ENCODE data around the gene FXYD1.

FXYD1 gene

GRCh38 chr19:35138305-35138892, at the start of gene FXYD1:
FXYD1 (plus strand) TSS chr19:35138824; CDS start chr19:35140080, 1,256 bp downstream.
- no peak for TF ChIP-seq CTCF (IDR thresholded peaks at IDR 0.05; ENCODE audit: insufficient read depth, low read depth, low read length, missing control alignments)
- no peak within 1 kb of the TSS for H3K4me3 ChIP-seq (ENCODE audit: low read length)

GRCh38 chr19:35089554-35089953, 49.1 kb upstream of the FXYD1 start:
- no peak for DNase-seq (ENCODE audit: low read depth)
- H3K4me3 ChIP-seq (ENCODE audit: low read length) = no peak overlapping the region
- no peak for TF ChIP-seq CTCF (IDR thresholded peaks at IDR 0.05; ENCODE audit: insufficient read depth, low read depth, low read length, missing control alignments)

More at GRCh38 chr19:35138305-35138892, at the start of gene FXYD1:
- no peak for DNase-seq (ENCODE audit: low read depth)

DNA sequence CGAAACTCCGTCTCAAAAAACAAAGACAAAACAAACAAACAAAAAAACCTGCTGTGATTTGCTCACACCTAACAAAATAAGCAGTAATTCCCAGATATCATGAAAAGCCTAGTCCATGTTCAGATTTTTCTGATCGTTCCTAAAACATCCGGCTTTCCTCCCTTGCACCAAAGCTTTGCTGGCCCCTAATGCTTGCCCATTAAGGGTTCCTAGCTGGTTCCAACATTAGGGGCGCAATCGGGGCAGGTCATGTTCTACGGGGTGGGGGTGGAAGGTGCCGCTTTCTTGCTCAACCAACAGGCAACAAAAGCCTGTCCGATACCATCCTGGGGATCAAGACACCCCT, 48.5 kb upstream of the FXYD1 start:
- TF ChIP-seq CTCF (IDR thresholded peaks at IDR 0.05; ENCODE audit: insufficient read depth, low read depth, low read length, missing control alignments) = no peak
- DNase-seq (ENCODE audit: low read depth) = no peak
- H3K4me3 ChIP-seq (ENCODE audit: low read length) = no peak overlapping the region

- peak; percentile 62 for TF ChIP-seq CTCF (IDR thresholded peaks at IDR 0.05; ENCODE audit: insufficient read depth, low read depth, low read length, missing control alignments)
- peak; percentile 68 for DNase-seq (ENCODE audit: low read depth)
- no peak overlapping the region for H3K4me3 ChIP-seq (ENCODE audit: low read length)
These were observed 48.0 kb upstream of the FXYD1 start for GRCh38 chr19:35090506-35091214.

DNA sequence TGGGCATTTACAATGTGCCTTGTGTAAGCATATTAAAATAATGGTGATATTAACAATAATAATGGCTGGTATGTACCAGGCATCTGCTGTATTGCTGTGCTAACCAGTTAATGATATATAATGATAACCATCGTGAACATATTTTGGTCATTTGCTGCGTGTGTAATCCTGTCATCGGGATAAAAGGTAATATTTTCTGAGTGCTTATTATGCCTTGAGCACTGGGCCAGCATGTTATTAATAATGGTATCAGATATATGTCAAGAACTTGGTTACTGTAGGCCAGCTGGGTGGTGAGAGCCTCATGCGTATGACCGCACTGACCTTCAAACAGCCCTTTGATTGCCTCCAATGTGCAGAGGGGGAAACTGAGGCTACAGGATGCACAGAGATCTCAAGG, 45.2 kb upstream of the FXYD1 start:
- no peak for DNase-seq (ENCODE audit: low read depth)
- H3K4me3 ChIP-seq (ENCODE audit: low read length) = no peak overlapping the region

DNA sequence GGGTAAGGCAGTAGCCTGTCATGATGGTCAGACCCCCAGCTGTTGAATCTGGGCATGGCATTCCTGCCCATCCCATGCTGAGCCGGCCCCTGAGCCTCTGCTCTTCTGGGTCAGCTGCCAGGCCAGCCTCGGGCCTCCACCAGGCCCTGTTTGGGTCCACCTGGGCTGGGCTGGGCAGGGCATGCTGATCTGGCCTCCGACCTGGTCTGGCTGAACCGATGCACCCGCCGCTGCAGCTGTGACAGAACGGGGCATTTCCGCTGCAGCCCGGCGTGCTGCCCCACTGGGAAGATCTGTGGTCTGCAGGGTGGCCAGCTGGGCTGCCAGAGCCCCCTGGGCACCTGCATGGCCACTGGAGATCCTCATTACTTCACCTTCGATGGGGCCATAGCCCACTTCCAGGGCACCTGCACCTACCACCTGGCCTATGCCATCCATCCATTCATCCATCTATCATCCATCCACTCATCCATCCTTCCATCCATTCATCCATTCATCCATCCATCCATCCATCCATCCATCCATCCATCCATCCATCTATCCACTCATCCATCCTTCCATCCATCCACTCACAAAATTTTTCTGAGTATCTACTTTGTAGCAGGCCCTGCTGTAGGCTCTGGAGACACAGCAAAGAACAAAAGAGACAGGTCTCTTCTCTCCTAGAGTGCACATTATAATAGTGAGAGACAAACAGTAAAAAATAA, 44.5 kb upstream of the FXYD1 start:
- TF ChIP-seq CTCF (IDR thresholded peaks at IDR 0.05; ENCODE audit: insufficient read depth, low read depth, low read length, missing control alignments) = no peak
- DNase-seq (ENCODE audit: low read depth) = no peak
- no peak overlapping the region for H3K4me3 ChIP-seq (ENCODE audit: low read length)

More for the DNA sequence above, 45.2 kb upstream of the FXYD1 start:
- no peak for TF ChIP-seq CTCF (IDR thresholded peaks at IDR 0.05; ENCODE audit: insufficient read depth, low read depth, low read length, missing control alignments)
